Measurements from ENCODE around the gene ISLR. TPM values are rescaled to one million over a fixed set of nuclear protein-coding genes. Genes with fewer than 3 reads are reported as not detected.

The ISLR gene
- total and polyA plus RNA-seq, 2 of the 8 experiments (the other 6 are each of a cell fraction or from before 2014, with no cell fraction given): 0.29 to 0.35 TPM

DNA sequence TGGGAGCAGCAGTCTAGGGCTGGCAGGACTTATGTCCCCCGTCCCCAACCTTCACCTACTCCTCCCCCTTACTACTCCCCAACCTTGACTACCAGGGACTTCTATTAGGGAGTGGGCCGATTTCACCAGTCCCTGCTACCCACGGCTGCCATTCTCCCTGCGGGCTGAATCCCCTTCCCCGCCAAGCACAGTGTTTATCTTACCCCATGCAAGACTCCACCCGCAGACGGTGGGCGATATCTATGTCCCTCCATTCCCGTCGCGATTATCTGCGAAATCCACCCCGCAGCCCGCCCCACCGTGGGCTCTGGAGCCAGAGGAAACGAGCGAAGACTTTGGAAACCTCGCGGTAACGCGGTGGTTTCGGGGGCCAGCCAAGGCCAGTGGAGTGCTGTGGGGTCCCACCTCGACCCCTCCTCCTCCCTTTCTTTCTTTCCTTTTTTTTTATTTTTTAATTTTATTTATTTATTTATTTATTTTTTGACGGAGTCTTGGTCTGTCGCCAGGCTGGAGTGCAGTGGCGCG lies 38.4 kb upstream of the ISLR start:
- FAIRE-seq (no peak), DNase-seq (ENCODE audit: low read depth in 1 of 2, low spot score in 2 of 2) (no peak)
- Histone ChIP-seq H2BK12ac (ENCODE audit: low read depth, low read length) (peak overlapping the region; percentile 87; the same call in 1 of the 2 replicates), H3K79me1 (ENCODE audit: low read depth, low read length) (no peaks in the 10 kb centered on the region; the same call in 1 of the 2 replicates), H3K27ac (ENCODE audit: low read depth, low read length) (no peak overlapping the region), H3K4me1 (replicated peaks in 1 of 4; ENCODE audit: control insufficient read depth in 3 of 4, insufficient read depth in 4 of 4, low read length in 3 of 4) (peaks cover under 1 to 72% (median 53%) of the 10 kb centered on the region in 4 experiments), H2BK5ac (ENCODE audit: low read depth, low read length) (no peak overlapping the region; the same call in 1 of the 2 replicates), H3K4me3 (ENCODE audit: extremely low read depth in 1 of 4, insufficient read depth in 2 of 4, low read depth in 3 of 4, low read length in 4 of 4) (peak overlapping the region; percentile 12 to 62 (median 28); a peak in 7 of 8 replicates), H2AFZ (ENCODE audit: low read length) (no peak overlapping the region), H2BK120ac (replicated peaks; ENCODE audit: low read depth, low read length) (peak overlapping the region; percentile 75), H4K5ac (ENCODE audit: insufficient read length, low read depth, low read length) (no peak overlapping the region), H3K23me2 (ENCODE audit: low read depth, low read length) (peaks cover 26% of the 10 kb centered on the region; the same call in 1 of the 2 replicates), H3K27me3 (replicated peaks in 1 of 4; ENCODE audit: control insufficient read depth in 3 of 4, extremely low read depth in 1 of 4, insufficient read depth in 3 of 4, low read length in 3 of 4) (peaks cover 66 to 91% (median 86%) of the 10 kb centered on the region in 4 experiments), H3K14ac (ENCODE audit: insufficient read length) (no peak overlapping the region), H3K9me3 (ENCODE audit: insufficient read depth in 2 of 2, low read depth in 1 of 2, low read length in 1 of 2) (peaks cover 0 to 8% of the 10 kb centered on the region in 2 experiments; a peak in 1 of 4 replicates), H2BK20ac (ENCODE audit: low read length) (peak overlapping the region; percentile 80; the same call in 1 of the 2 replicates), H4K8ac (ENCODE audit: extremely low read depth, insufficient read depth, low read length) (no peak overlapping the region), H3K9ac (replicated peaks in 1 of 4; ENCODE audit: extremely low read depth in 1 of 4, low read depth in 3 of 4, low read length in 3 of 4) (no peak overlapping the region), H3K18ac (ENCODE audit: extremely low read depth, low read length) (peak overlapping the region; percentile 74; the same call in 1 of the 2 replicates), H3K4ac (replicated peaks; ENCODE audit: insufficient read length, low read depth, low read length) (peak overlapping the region; percentile 39), H3K36me3 (ENCODE audit: control insufficient read depth in 2 of 4, insufficient read depth in 4 of 4, low read length in 3 of 4) (peaks cover 0 to 6% (median 0%) of the 10 kb centered on the region in 4 experiments; a peak in 1 of 8 replicates), H2BK15ac (ENCODE audit: low read length) (peak overlapping the region; percentile 72; the same call in 1 of the 2 replicates), H4K91ac (replicated peaks; ENCODE audit: insufficient read length, low read length) (peak overlapping the region; percentile 22), H3K79me2 (ENCODE audit: control insufficient read depth in 1 of 2, insufficient read depth in 2 of 2, low read length in 2 of 2) (no peaks in the 10 kb centered on the region), H3K23ac (ENCODE audit: insufficient read length) (no peak overlapping the region), H3K56ac (replicated peaks; ENCODE audit: insufficient read length, low read depth, low read length) (no peak overlapping the region), H4K20me1 (replicated peaks in 1 of 2; ENCODE audit: control insufficient read depth in 1 of 2, insufficient read depth in 2 of 2, low read length in 2 of 2) (peaks cover 7 to 10% of the 10 kb centered on the region in 2 experiments), H2AK5ac (ENCODE audit: low read depth, low read length) (no peak overlapping the region), H3K4me2 (ENCODE audit: insufficient read depth in 1 of 2, low read depth in 2 of 2, low read length in 2 of 2) (peak overlapping the region; percentile 83 to 93)
- CTCF ChIA-PET (ENCODE audit: partially characterized antibody): interaction anchor here (0.6 to 3.4 kb wide), 21 partner anchors 9 to 204 kb away, joined by 3 to 23 read pairs (median 4); partner anchors contain the start of gene STRA6
- POLR2A ChIA-PET (ENCODE audit: partially characterized antibody): interaction anchor here (0.9 to 1.5 kb wide), 5 partner anchors 67 to 187 kb away, joined by 3 to 7 read pairs (median 5); partner anchors contain the start of gene STRA6
- WGBS, 2 experiments (ENCODE audit: extremely low coverage in 1 of 2, insufficient coverage in 1 of 2, insufficient read length in 1 of 2, insufficient replicate concordance in 2 of 2, low coverage in 1 of 2, low lambda C conversion rate in 2 of 2, missing lambda C conversion rate in 1 of 2): 10% methylated on average over 20 of the region's 27 CpGs; no CpG with 5 or more reads in 1 of the 2 experiments
- TF ChIP-seq KDM1A (IDR thresholded peaks at IDR 0.05; ENCODE audit: borderline replicate concordance, low read length) (no peak), JUN (IDR thresholded peaks at IDR 0.05; ENCODE audit: low read depth, low read length) (no peak), KDM5A (IDR thresholded peaks at IDR 0.05; ENCODE audit: low read length) (no peak), SRF (IDR thresholded peaks at IDR 0.05; ENCODE audit: low read depth, low read length) (no peak), CBX8 (IDR thresholded peaks at IDR 0.05; ENCODE audit: borderline replicate concordance, low read depth, low read length) (no peak; the same call in 1 of the 2 replicates), TAF7 (optimal IDR thresholded peaks at IDR 0.05; ENCODE audit: borderline replicate concordance, low read depth, low read length) (no peak), RBBP5 (IDR thresholded peaks at IDR 0.05; ENCODE audit: borderline replicate concordance, low read depth, low read length) (no peak), BRCA1 (IDR thresholded peaks at IDR 0.05; ENCODE audit: low read depth, low read length) (no peak), EZH2 (IDR thresholded peaks at IDR 0.05; ENCODE audit: low read depth, low read length, severe bottlenecking) (no peak), CTBP2 (IDR thresholded peaks at IDR 0.05; ENCODE audit: borderline replicate concordance, insufficient read depth, insufficient read length, low read length) (no peak)
- TF ChIP-seq, protein P1, sequence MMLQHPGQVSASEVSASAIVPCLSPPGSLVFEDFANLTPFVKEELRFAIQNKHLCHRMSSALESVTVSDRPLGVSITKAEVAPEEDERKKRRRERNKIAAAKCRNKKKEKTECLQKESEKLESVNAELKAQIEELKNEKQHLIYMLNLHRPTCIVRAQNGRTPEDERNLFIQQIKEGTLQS (IDR thresholded peaks at IDR 0.05; ENCODE audit: insufficient read depth, low read depth, low read length): no peak

All from H1 (cell line).